HepG2 (cell line): ENCODE data around the gene MST1. TPM values are rescaled to one million over a fixed set of nuclear protein-coding genes. Genes with fewer than 3 reads are reported as not detected.

Source experiments
- CBFB ChIP-seq: sonication (generic); formaldehyde crosslinking; IDR thresholded peaks from 2 replicates; pipeline ENCODE4 v1.4.0; 2020; ENCODE audit warnings: missing genetic modification reagents
- CHD4 ChIP-seq: fragments of 200-600 bp; sonication (generic); IDR thresholded peaks from 2 replicates; pipeline ENCODE4 v1.7.0; 2017; ENCODE audit warnings: mild to moderate bottlenecking, low read length, borderline replicate concordance
- KDM2A ChIP-seq: sonication (generic); formaldehyde crosslinking; IDR thresholded peaks from 2 replicates; pipeline ENCODE4 v1.4.0; 2020; ENCODE audit warnings: low read depth, missing genetic modification reagents, borderline replicate concordance
- NCOR1 ChIP-seq: fragments of 200-600 bp; sonication (generic); IDR thresholded peaks from 2 replicates; pipeline ENCODE4 v1.7.0; 2017; ENCODE audit warnings: antibody characterized with exemption, low read length, borderline replicate concordance
- NR1H2 ChIP-seq: sonication (generic); formaldehyde crosslinking; IDR thresholded peaks from 2 replicates; pipeline ENCODE4 v1.8.1; 2022; ENCODE audit warnings: low read depth, missing genetic modification reagents, borderline replicate concordance
- NRL ChIP-seq: sonication (generic); formaldehyde crosslinking; IDR thresholded peaks from 2 replicates; pipeline ENCODE4 v1.5.0; 2020; ENCODE audit warnings: missing genetic modification reagents, mild to moderate bottlenecking, moderate library complexity, borderline replicate concordance
- PAX8 ChIP-seq: sonication (generic); formaldehyde crosslinking; IDR thresholded peaks from 2 replicates; pipeline ENCODE4 v1.8.0; 2022; ENCODE audit warnings: mild to moderate bottlenecking, missing genetic modification reagents, borderline replicate concordance
- YEATS4 ChIP-seq: sonication (generic); formaldehyde crosslinking; IDR thresholded peaks from 2 replicates; pipeline ENCODE4 v1.4.0; 2020; ENCODE audit warnings: missing genetic modification reagents, borderline replicate concordance
- ZMYM2 ChIP-seq: sonication (generic); formaldehyde crosslinking; IDR thresholded peaks from 2 replicates; pipeline ENCODE4 v1.8.0; 2022; ENCODE audit warnings: mild to moderate bottlenecking, missing genetic modification reagents
- ZNF253 ChIP-seq: sonication (generic); formaldehyde crosslinking; IDR thresholded peaks from 2 replicates; pipeline ENCODE4 v1.8.0; 2022; ENCODE audit warnings: mild to moderate bottlenecking, missing genetic modification reagents, borderline replicate concordance
- ZNF501 ChIP-seq: sonication (generic); formaldehyde crosslinking; IDR thresholded peaks from 2 replicates; pipeline ENCODE4 v1.5.1; 2020; ENCODE audit warnings: mild to moderate bottlenecking, moderate library complexity, missing genetic modification reagents
- polyA plus RNA-seq, 8 experiments: library from polyadenylated mRNA; depleted of rRNA in 3 of 8; stranded (reverse) in 7 of 8; unstranded in 1 of 8; fragments of >200 nt; fragmentation: Illumina TruSeq in 4 of 8; extraction: Trizol in 4 of 8; gene quantifications; 2 replicates each; pipeline versions ENCODE4 v1.2.1 to v1.2.3, GENCODE V29; 2011 to 2016; ENCODE audit warnings: low read depth in 4 of 8, missing spikeins in 1 of 8, mixed read lengths in 1 of 8; ENCODE audit not compliant: insufficient read depth in 1 of 8
- total RNA-seq, 5 experiments: library from RNA; depleted of rRNA; stranded (reverse); fragments of >200 nt; fragmentation: Illumina TruSeq; extraction: Trizol; gene quantifications; 2 replicates each; pipeline ENCODE4 v1.2.3, GENCODE V29; 2016; ENCODE audit warnings: low read depth in 1 of 5
- TF ChIP-seq, protein P1 (sequence below): sonication (generic); formaldehyde crosslinking; IDR thresholded peaks from 2 replicates; pipeline ENCODE4 v1.4.0; 2020; ENCODE audit warnings: missing genetic modification reagents, mild to moderate bottlenecking, borderline replicate concordance
- TF ChIP-seq, protein P2 (sequence below): sonication (generic); formaldehyde crosslinking; IDR thresholded peaks from 2 replicates; pipeline ENCODE4 v1.5.0; 2020; ENCODE audit warnings: missing genetic modification reagents
- TF ChIP-seq, protein P3 (sequence below): sonication (generic); formaldehyde crosslinking; IDR thresholded peaks from 2 replicates; pipeline ENCODE4 v1.4.0; 2020; ENCODE audit warnings: missing genetic modification reagents
- TF ChIP-seq, protein P4 (sequence below): sonication (generic); formaldehyde crosslinking; IDR thresholded peaks from 2 replicates; pipeline ENCODE4 v1.4.0; 2020; ENCODE audit warnings: low read depth, mild to moderate bottlenecking, missing genetic modification reagents
- TF ChIP-seq, protein P5 (sequence below): sonication (generic); formaldehyde crosslinking; IDR thresholded peaks from 2 replicates; pipeline ENCODE4 v1.4.0; 2020; ENCODE audit warnings: missing genetic modification reagents

Gene MST1
- total and polyA plus RNA-seq, 2 of the 13 experiments (the other 11 are each of a cell fraction or from before 2014, with no cell fraction given): 189 to 452 TPM

DNA sequence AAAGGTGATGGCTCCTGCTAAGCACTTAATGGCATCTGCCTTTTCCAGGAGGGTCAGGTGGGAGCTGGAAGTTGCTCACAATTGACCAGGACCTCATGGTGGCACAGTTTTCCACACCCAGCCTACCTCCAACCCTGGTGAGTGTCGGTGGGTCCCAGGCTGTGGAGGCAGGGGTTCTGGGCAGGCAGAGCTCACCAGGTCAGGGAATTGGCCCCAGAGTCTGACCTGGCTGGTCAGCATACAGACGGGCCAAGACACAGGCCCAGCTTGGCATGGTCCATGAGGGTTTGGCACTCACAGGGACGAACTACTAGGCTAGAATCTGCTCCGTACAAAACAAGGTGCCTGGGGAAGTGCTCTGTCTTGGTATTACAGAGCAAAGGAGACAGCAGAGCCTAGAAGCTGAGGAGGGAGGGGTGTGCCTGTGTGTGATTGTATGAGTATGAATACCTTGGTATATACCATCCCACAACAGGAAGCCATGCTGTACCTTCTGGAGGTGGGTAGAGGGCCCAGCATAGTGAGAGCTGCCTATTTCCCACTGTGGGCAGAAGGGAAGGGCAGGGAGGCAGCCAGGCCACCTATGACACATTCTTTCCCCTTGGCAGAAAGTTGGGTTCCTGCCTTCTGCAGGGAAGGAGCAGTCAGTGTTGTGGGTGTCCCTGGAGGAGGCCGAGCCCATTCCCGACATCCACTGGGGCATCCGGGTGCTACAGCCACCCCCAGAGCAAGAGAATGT is 8.6 kb downstream of the MST1 start (continued):
- TF ChIP-seq, protein P1, sequence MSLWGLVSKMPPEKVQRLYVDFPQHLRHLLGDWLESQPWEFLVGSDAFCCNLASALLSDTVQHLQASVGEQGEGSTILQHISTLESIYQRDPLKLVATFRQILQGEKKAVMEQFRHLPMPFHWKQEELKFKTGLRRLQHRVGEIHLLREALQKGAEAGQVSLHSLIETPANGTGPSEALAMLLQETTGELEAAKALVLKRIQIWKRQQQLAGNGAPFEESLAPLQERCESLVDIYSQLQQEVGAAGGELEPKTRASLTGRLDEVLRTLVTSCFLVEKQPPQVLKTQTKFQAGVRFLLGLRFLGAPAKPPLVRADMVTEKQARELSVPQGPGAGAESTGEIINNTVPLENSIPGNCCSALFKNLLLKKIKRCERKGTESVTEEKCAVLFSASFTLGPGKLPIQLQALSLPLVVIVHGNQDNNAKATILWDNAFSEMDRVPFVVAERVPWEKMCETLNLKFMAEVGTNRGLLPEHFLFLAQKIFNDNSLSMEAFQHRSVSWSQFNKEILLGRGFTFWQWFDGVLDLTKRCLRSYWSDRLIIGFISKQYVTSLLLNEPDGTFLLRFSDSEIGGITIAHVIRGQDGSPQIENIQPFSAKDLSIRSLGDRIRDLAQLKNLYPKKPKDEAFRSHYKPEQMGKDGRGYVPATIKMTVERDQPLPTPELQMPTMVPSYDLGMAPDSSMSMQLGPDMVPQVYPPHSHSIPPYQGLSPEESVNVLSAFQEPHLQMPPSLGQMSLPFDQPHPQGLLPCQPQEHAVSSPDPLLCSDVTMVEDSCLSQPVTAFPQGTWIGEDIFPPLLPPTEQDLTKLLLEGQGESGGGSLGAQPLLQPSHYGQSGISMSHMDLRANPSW: no peak
- TF ChIP-seq, protein P2, sequence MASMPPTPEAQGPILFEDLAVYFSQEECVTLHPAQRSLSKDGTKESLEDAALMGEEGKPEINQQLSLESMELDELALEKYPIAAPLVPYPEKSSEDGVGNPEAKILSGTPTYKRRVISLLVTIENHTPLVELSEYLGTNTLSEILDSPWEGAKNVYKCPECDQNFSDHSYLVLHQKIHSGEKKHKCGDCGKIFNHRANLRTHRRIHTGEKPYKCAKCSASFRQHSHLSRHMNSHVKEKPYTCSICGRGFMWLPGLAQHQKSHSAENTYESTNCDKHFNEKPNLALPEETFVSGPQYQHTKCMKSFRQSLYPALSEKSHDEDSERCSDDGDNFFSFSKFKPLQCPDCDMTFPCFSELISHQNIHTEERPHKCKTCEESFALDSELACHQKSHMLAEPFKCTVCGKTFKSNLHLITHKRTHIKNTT: no peak
- TF ChIP-seq PAX8 (no peak), KDM2A (CRISPR knock-in tag) (no peak), ZNF253 (no peak), NR1H2 (no peak), ZNF501 (CRISPR knock-in tag) (0 out of 2 replicates have a peak, but pooled peaks have one; percentile 21), CHD4 (no peak), NCOR1 (no peak), NRL (no peak), ZMYM2 (CRISPR knock-in tag) (no peak), YEATS4 (no peak), CBFB (no peak)
- TF ChIP-seq, protein P3, sequence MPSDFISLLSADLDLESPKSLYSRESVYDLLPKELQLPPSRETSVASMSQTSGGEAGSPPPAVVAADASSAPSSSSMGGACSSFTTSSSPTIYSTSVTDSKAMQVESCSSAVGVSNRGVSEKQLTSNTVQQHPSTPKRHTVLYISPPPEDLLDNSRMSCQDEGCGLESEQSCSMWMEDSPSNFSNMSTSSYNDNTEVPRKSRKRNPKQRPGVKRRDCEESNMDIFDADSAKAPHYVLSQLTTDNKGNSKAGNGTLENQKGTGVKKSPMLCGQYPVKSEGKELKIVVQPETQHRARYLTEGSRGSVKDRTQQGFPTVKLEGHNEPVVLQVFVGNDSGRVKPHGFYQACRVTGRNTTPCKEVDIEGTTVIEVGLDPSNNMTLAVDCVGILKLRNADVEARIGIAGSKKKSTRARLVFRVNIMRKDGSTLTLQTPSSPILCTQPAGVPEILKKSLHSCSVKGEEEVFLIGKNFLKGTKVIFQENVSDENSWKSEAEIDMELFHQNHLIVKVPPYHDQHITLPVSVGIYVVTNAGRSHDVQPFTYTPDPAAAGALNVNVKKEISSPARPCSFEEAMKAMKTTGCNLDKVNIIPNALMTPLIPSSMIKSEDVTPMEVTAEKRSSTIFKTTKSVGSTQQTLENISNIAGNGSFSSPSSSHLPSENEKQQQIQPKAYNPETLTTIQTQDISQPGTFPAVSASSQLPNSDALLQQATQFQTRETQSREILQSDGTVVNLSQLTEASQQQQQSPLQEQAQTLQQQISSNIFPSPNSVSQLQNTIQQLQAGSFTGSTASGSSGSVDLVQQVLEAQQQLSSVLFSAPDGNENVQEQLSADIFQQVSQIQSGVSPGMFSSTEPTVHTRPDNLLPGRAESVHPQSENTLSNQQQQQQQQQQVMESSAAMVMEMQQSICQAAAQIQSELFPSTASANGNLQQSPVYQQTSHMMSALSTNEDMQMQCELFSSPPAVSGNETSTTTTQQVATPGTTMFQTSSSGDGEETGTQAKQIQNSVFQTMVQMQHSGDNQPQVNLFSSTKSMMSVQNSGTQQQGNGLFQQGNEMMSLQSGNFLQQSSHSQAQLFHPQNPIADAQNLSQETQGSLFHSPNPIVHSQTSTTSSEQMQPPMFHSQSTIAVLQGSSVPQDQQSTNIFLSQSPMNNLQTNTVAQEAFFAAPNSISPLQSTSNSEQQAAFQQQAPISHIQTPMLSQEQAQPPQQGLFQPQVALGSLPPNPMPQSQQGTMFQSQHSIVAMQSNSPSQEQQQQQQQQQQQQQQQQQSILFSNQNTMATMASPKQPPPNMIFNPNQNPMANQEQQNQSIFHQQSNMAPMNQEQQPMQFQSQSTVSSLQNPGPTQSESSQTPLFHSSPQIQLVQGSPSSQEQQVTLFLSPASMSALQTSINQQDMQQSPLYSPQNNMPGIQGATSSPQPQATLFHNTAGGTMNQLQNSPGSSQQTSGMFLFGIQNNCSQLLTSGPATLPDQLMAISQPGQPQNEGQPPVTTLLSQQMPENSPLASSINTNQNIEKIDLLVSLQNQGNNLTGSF: no peak
- TF ChIP-seq, protein P4, sequence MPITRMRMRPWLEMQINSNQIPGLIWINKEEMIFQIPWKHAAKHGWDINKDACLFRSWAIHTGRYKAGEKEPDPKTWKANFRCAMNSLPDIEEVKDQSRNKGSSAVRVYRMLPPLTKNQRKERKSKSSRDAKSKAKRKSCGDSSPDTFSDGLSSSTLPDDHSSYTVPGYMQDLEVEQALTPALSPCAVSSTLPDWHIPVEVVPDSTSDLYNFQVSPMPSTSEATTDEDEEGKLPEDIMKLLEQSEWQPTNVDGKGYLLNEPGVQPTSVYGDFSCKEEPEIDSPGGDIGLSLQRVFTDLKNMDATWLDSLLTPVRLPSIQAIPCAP (CRISPR knock-in tag): no peak
- TF ChIP-seq, protein P5, sequence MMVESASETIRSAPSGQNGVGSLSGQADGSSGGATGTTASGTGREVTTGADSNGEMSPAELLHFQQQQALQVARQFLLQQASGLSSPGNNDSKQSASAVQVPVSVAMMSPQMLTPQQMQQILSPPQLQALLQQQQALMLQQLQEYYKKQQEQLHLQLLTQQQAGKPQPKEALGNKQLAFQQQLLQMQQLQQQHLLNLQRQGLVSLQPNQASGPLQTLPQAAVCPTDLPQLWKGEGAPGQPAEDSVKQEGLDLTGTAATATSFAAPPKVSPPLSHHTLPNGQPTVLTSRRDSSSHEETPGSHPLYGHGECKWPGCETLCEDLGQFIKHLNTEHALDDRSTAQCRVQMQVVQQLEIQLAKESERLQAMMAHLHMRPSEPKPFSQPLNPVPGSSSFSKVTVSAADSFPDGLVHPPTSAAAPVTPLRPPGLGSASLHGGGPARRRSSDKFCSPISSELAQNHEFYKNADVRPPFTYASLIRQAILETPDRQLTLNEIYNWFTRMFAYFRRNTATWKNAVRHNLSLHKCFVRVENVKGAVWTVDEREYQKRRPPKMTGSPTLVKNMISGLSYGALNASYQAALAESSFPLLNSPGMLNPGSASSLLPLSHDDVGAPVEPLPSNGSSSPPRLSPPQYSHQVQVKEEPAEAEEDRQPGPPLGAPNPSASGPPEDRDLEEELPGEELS (CRISPR knock-in tag): no peak
